Breast epithelium (tissue), 4 donors: ENCODE results near the gene DPH7. TPM values are rescaled to one million over a fixed set of nuclear protein-coding genes. Genes with fewer than 3 reads are reported as not detected.
A peak's percentile ranks its signal among the peaks of the same experiment; 100 is the strongest.

Experiments used
- DNase-seq, 2 donors: peaks; one replicate each; pipeline ENCODE4 v3.0.0-alpha.2; 2019; ENCODE audit warnings: low spot score in 2 of 2
- H3K27ac ChIP-seq, 2 donors: fragments of 200-600 bp; sonication (generic) in 1 of 2; one replicate each; pipeline ENCODE4 v1.5.1; 2016 to 2019; ENCODE audit warnings: mild to moderate bottlenecking in 1 of 2
- H3K27me3 ChIP-seq, 2 donors: fragments of 200-600 bp; sonication (generic) in 1 of 2; one replicate each; pipeline versions ENCODE4 v1.5.1 to v1.6.0; 2017 to 2019; ENCODE audit warnings: control low read depth in 1 of 2, mild to moderate bottlenecking in 1 of 2
- H3K36me3 ChIP-seq: fragments of 200-600 bp; one replicate; pipeline ENCODE4 v1.5.1; 2019
- H3K4me1 ChIP-seq, 2 donors: fragments of 200-600 bp; sonication (generic); one replicate each; pipeline ENCODE4 v1.5.1; 2016 to 2019; ENCODE audit warnings: control low read depth in 1 of 2
- H3K4me3 ChIP-seq, 3 donors: fragments of 200-600 bp; sonication (generic); 1 replicate in 2 of 3; 2 replicates in 1 of 3; pipeline ENCODE4 v1.5.1; 2016 to 2019; ENCODE audit warnings: mild to moderate bottlenecking in 3 of 3, moderate library complexity in 2 of 3
- H3K9me3 ChIP-seq, 2 donors: fragments of 200-600 bp; sonication (generic) in 1 of 2; one replicate each; pipeline ENCODE4 v1.5.1; 2016 to 2019; ENCODE audit warnings: control low read depth in 1 of 2
- POLR2A ChIP-seq: fragments of 450-650 bp; IDR thresholded peaks from one replicate; pipeline ENCODE4 v1.6.1; 2016; ENCODE audit warnings: antibody characterized with exemption, mild to moderate bottlenecking, moderate library complexity
- POLR2AphosphoS5 ChIP-seq, 3 donors: sonication (generic); formaldehyde crosslinking; IDR thresholded peaks; one replicate each; pipeline ENCODE4 v1.6.1; 2017; ENCODE audit warnings: antibody characterized with exemption in 3 of 3
- intact Hi-C: fragments of 100-400 bp; cut with DNase I; formaldehyde crosslinking; loops from one replicate; pipeline ENCODE4 v1.15.1; 2023; ENCODE audit warnings: low total_unique reads
- total RNA-seq, 3 donors: library from RNA; depleted of rRNA; stranded (reverse); fragments of >200 nt; gene quantifications; one replicate each; pipeline ENCODE4 v1.1.0, GENCODE V29; 2016
- TF ChIP-seq, protein P1 (sequence below), 3 donors: fragments of 450-650 bp; IDR thresholded peaks; one replicate each; pipeline ENCODE4 v1.5.1; 2016 to 2017; ENCODE audit warnings: antibody characterized with exemption in 3 of 3, mild to moderate bottlenecking in 3 of 3, moderate library complexity in 3 of 3

The DPH7 gene
- total RNA-seq, 3 donors from 2014 or later, result 23.4 to 47.5 (median 45.1) TPM

GRCh38 chr9:137580209-137580953, 1.7 kb upstream of the DPH7 start:
- DNase-seq, result no peak
- Histone ChIP-seq H3K9me3 (no peaks in the 10 kb centered on the region), H3K27ac (no peak overlapping the region), H3K4me3 (no peak overlapping the region), H3K36me3 (no peaks in the 10 kb centered on the region), H3K27me3 (no peaks in the 10 kb centered on the region), H3K4me1 (peaks cover 8% of the 10 kb centered on the region in 2 donors)
- intact Hi-C loops, result no loop called here
- TF ChIP-seq, protein P1, sequence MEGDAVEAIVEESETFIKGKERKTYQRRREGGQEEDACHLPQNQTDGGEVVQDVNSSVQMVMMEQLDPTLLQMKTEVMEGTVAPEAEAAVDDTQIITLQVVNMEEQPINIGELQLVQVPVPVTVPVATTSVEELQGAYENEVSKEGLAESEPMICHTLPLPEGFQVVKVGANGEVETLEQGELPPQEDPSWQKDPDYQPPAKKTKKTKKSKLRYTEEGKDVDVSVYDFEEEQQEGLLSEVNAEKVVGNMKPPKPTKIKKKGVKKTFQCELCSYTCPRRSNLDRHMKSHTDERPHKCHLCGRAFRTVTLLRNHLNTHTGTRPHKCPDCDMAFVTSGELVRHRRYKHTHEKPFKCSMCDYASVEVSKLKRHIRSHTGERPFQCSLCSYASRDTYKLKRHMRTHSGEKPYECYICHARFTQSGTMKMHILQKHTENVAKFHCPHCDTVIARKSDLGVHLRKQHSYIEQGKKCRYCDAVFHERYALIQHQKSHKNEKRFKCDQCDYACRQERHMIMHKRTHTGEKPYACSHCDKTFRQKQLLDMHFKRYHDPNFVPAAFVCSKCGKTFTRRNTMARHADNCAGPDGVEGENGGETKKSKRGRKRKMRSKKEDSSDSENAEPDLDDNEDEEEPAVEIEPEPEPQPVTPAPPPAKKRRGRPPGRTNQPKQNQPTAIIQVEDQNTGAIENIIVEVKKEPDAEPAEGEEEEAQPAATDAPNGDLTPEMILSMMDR (IDR thresholded peaks at IDR 0.05), result no peak

DNA sequence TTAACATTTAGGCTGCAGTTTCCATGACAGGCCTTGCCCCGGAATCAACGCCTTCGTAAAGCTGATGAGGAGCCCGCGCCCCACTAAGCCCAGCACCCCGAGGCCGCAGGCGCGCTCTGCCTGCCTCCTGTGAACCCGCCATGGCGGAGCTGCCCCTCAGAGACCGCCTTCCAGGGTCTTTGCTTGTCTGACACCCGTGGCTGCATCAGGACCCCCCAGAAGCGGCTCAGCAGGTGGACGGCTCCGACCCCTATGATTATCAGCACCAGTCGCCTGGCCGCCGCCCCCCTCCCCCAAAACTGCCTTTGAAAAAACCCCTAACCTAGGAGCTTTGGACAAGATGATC, 507 bp upstream of the DPH7 start:
- H3K4me3 ChIP-seq, result peak overlapping the region; percentile 66 to 96 (median 78)
- intact Hi-C loops, result no loop called here
- DNase-seq, result no peak
- TF ChIP-seq POLR2AphosphoS5 (IDR thresholded peaks at IDR 0.05) (no peak), POLR2A (no peak)
- TF ChIP-seq, protein P1 (IDR thresholded peaks at IDR 0.05), result no peak
- peak overlapping the region; percentile 70 to 78 for H3K27ac ChIP-seq
- H3K9me3 ChIP-seq, result no peaks in the 10 kb centered on the region
- H3K4me1 ChIP-seq, result peaks cover 8% of the 10 kb centered on the region in 2 donors
- no peaks in the 10 kb centered on the region for H3K27me3 ChIP-seq
- H3K36me3 ChIP-seq, result no peaks in the 10 kb centered on the region

- Histone ChIP-seq H3K27me3 (no peaks in the 10 kb centered on the region), H3K9me3 (no peaks in the 10 kb centered on the region), H3K4me3 (no peak overlapping the region), H3K36me3 (no peaks in the 10 kb centered on the region), H3K27ac (no peak overlapping the region), H3K4me1 (peaks cover 8% of the 10 kb centered on the region in 2 donors)
- DNase-seq, result no peak
- intact Hi-C loops, result no loop called here
- TF ChIP-seq POLR2AphosphoS5 (IDR thresholded peaks at IDR 0.05), result no peak
- TF ChIP-seq POLR2A, result no peak
- TF ChIP-seq, protein P1 (IDR thresholded peaks at IDR 0.05), result no peak
Measured at GRCh38 chr9:137575716-137576411, 2.9 kb downstream of the DPH7 start.

- Histone ChIP-seq H3K4me1 (peaks cover 8% of the 10 kb centered on the region in 2 donors), H3K27me3 (no peaks in the 10 kb centered on the region), H3K36me3 (no peaks in the 10 kb centered on the region), H3K4me3 (no peak overlapping the region), H3K9me3 (no peaks in the 10 kb centered on the region), H3K27ac (no peak overlapping the region)
- intact Hi-C loops, result no loop called here
- DNase-seq, result no peak
- TF ChIP-seq, protein P1 (IDR thresholded peaks at IDR 0.05), result no peak
- no peak for TF ChIP-seq POLR2A
- no peak for TF ChIP-seq POLR2AphosphoS5 (IDR thresholded peaks at IDR 0.05)
Measured at GRCh38 chr9:137575364-137575715, 3.4 kb downstream of the DPH7 start.

DNA sequence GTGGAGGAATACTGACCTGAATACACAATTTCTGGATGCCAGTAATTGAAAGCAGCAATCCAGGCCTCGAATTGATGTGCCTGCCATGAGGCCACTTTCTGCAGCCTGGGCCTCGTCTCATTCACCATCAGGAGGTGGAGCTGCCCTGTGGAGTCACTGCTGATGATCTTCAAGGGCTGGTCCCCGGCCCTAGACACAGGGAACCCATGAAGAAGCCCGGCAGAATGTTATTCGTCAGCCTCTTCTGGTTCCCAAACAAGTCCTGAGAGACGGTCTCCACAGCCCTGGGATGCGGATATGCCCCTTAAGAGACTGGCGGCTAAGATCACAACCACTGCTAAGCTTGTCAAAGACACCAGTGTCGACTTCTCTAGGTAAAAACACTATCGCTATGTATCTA, 4.5 kb downstream of the DPH7 start:
- H3K9me3 ChIP-seq, result no peaks in the 10 kb centered on the region
- intact Hi-C loops, result no loop called here
- no peaks in the 10 kb centered on the region for H3K27me3 ChIP-seq
- H3K4me1 ChIP-seq, result peaks cover 8% of the 10 kb centered on the region in 2 donors
- DNase-seq, result no peak
- TF ChIP-seq POLR2A (no peak), POLR2AphosphoS5 (IDR thresholded peaks at IDR 0.05) (no peak)
- TF ChIP-seq, protein P1 (IDR thresholded peaks at IDR 0.05), result no peak
- no peaks in the 10 kb centered on the region for H3K36me3 ChIP-seq
- H3K4me3 ChIP-seq, result no peak overlapping the region
- H3K27ac ChIP-seq, result no peak overlapping the region
